ENCODE data around the gene GRK6. TPM values are rescaled to one million over a fixed set of nuclear protein-coding genes. Genes with fewer than 3 reads are reported as not detected.

GRK6 gene
- total and polyA plus RNA-seq, 9 of the 15 experiments (the other 6 are each of a cell fraction or from before 2014, with no cell fraction given) = 0.63 to 122 (median 44.5) TPM

GRCh38 chr5:177425196-177425800, 1.2 kb upstream of the GRK6 start:
- H3K9ac ChIP-seq (ENCODE audit: insufficient read depth in 1 of 2, low read depth in 2 of 2, low read length in 2 of 2) = peak overlapping the region; percentile 80 to 90
- in situ Hi-C loops (cut with MboI) (no loop called here), intact Hi-C loops (cut with micrococcal nuclease) (no loop called here)
- H4K20me1 ChIP-seq (replicated peaks; ENCODE audit: control insufficient read depth, insufficient read depth, low read length) = peaks cover 22% of the 10 kb centered on the region; the same call in 1 of the 2 replicates
- peaks cover 31% of the 10 kb centered on the region; the same call in 2 of the 3 replicates for H3K36me3 ChIP-seq (ENCODE audit: control insufficient read depth, insufficient read depth, low read length)
- H3K9me1 ChIP-seq (ENCODE audit: control insufficient read depth, insufficient read depth, low read length) = no peaks in the 10 kb centered on the region
- peak overlapping the region; percentile 95 for H2AFZ ChIP-seq (ENCODE audit: low read depth, low read length)
- H3K4me1 ChIP-seq (replicated peaks in 1 of 2; ENCODE audit: control insufficient read depth in 2 of 2, insufficient read depth in 2 of 2, low read length in 2 of 2) = peaks cover 33 to 46% of the 10 kb centered on the region in 2 experiments
- ATAC-seq (no peak), FAIRE-seq (peak; percentile 77), DNase-seq (ENCODE audit: extremely low read depth in 1 of 4, low spot score in 3 of 4) (no peak)
- WGBS (ENCODE audit: insufficient coverage, low coverage, missing lambda C conversion rate) = 25% methylated on average over 13 of the region's 13 CpGs
- peak overlapping the region; percentile 94 for H3K4me2 ChIP-seq (ENCODE audit: insufficient read depth, low read length)
- H3K27ac ChIP-seq (ENCODE audit: extremely low read depth, low read depth, low read length) = peak overlapping the region; percentile 91
- H3K79me2 ChIP-seq (ENCODE audit: control insufficient read depth, insufficient read depth, low read length) = peaks cover 37% of the 10 kb centered on the region
- CTCF ChIA-PET (ENCODE audit: low intra/inter-chr PET ratio) = no interaction called here
- H3K4me3 ChIP-seq = peak overlapping the region; percentile 51
- no TSS peak for BruUV-seq (replicated peaks)
- POLR2A ChIA-PET = interaction anchor here (0.5 to 10.8 kb wide), 6 partner anchors 7 to 54 kb away, joined by 3 to 210 read pairs (median 8); partner anchors contain the start of genes F12 and PRR7
- no peaks in the 10 kb centered on the region for H3K9me3 ChIP-seq (replicated peaks; ENCODE audit: control insufficient read depth, insufficient read depth, low read depth, low read length)
- H3K27me3 ChIP-seq (ENCODE audit: control insufficient read depth in 2 of 2, insufficient read depth in 2 of 2, low read length in 2 of 2) = no peaks in the 10 kb centered on the region
- TF ChIP-seq SMARCA4 (IDR thresholded peaks at IDR 0.05) (peak; percentile 43; the same call in 1 of the 2 replicates), NFRKB (IDR thresholded peaks at IDR 0.05; ENCODE audit: low read depth) (peak; percentile 70; the same call in 1 of the 2 replicates), SMARCE1 (IDR thresholded peaks at IDR 0.05) (0 out of 2 replicates have a peak, but pooled peaks have one; percentile 61), CAMTA2 (CRISPR knock-in tag; conservative IDR thresholded peaks at IDR 0.05) (0 out of 2 replicates have a peak, but pooled peaks have one; percentile 55), DEAF1 (CRISPR knock-in tag; IDR thresholded peaks at IDR 0.05) (no peak), BACH1 (tag; IDR thresholded peaks at IDR 0.05) (0 out of 2 replicates have a peak, but pooled peaks have one; percentile 59), CREB3L1 (IDR thresholded peaks at IDR 0.05; ENCODE audit: borderline replicate concordance, low read depth) (no peak), ZNF589 (CRISPR knock-in tag; IDR thresholded peaks at IDR 0.05; ENCODE audit: low read depth) (peak; percentile 81; the same call in 1 of the 2 replicates), JUND (IDR thresholded peaks at IDR 0.05; ENCODE audit: borderline replicate concordance, low read depth, low read length) (no peak), JUND (tag; IDR thresholded peaks at IDR 0.05; ENCODE audit: borderline replicate concordance, low read depth, low read length) (0 out of 3 replicates have a peak, but pooled peaks have one; percentile 35), NR2C2 (CRISPR knock-in tag; IDR thresholded peaks at IDR 0.05) (no peak), NR2C2 (tag; IDR thresholded peaks at IDR 0.05) (no peak), PTRF (tag; IDR thresholded peaks at IDR 0.05) (0 out of 2 replicates have a peak, but pooled peaks have one; percentile 47), SMARCA5 (IDR thresholded peaks at IDR 0.05) (peak; percentile 94), CHD2 (IDR thresholded peaks at IDR 0.05; ENCODE audit: low read depth, low read length) (no peak), ARID1B (IDR thresholded peaks at IDR 0.05) (peak; percentile 60; the same call in 1 of the 2 replicates), MYC (IDR thresholded peaks at IDR 0.05; ENCODE audit: low read depth, low read length) (no peak), MYC (CRISPR knock-in tag; IDR thresholded peaks at IDR 0.05; ENCODE audit: borderline replicate concordance, low read depth) (0 out of 2 replicates have a peak, but pooled peaks have one; percentile 12), ERF (CRISPR knock-in tag; IDR thresholded peaks at IDR 0.05) (no peak)

Data from K562 (cell line).